Pulmonary artery endothelial cell (primary cell): ENCODE measurements around the gene NMRK1. TPM values are rescaled to one million over a fixed set of nuclear protein-coding genes. Genes with fewer than 3 reads are reported as not detected.

Experiments
- total RNA-seq: library from RNA; depleted of rRNA; stranded (reverse); fragments of >200 nt; gene quantifications from 2 replicates; pipeline ENCODE4 v1.2.3, GENCODE V29; 2014

NMRK1 gene
- total RNA-seq, 1 donor from 2014 or later, result 21.8 TPM

Other genes starting within 250 kb of the NMRK1 start
- 0.07 TPM in 2 replicates for gene TRPM6, start 200.2 kb downstream of the NMRK1 start, total RNA-seq
- 3.0 and 4.8 TPM in 2 replicates for gene C9orf40, start 135.2 kb downstream of the NMRK1 start, total RNA-seq
- gene CARNMT1, start 59.9 kb downstream of the NMRK1 start, total RNA-seq, result 24.0 and 33.9 TPM in 2 replicates
- 105 and 122 TPM in 2 replicates for gene OSTF1, start 359 bp upstream of the NMRK1 start, total RNA-seq